ENCODE measurements around the gene ACAP3. TPM values are rescaled to one million over a fixed set of nuclear protein-coding genes. Genes with fewer than 3 reads are reported as not detected.

The ACAP3 gene
- total RNA-seq, 4 donors from 2014 or later = 18.4 to 31.9 (median 25.8) TPM

GRCh38 chr1:1247341-1247913 is 60.3 kb downstream of the ACAP3 start:
- ATAC-seq (no peak), DNase-seq (no peak)
- intact Hi-C loops (cut with DNase I; ENCODE audit: low total_unique reads) (no loop called here), in situ Hi-C loops (cut with MboI; ENCODE audit: low sequenced_read_pairs in 4 of 4) (no loop called here)
- H3K4me3 ChIP-seq = no peak overlapping the region
- H3K27ac ChIP-seq = no peak overlapping the region
- H3K4me1 ChIP-seq = no peaks in the 10 kb centered on the region
- H3K9me3 ChIP-seq = no peaks in the 10 kb centered on the region
- H3K27me3 ChIP-seq = peaks cover 16 to 24% (median 21%) of the 10 kb centered on the region in 3 donors
- no peaks in the 10 kb centered on the region for H3K36me3 ChIP-seq
- TF ChIP-seq CTCF (IDR thresholded peaks at IDR 0.05 in 4 of 5, conservative IDR thresholded peaks at IDR 0.05 in 1 of 5) = no peak
- no peak for TF ChIP-seq POLR2A (IDR thresholded peaks at IDR 0.05)

GRCh38 chr1:1246577-1247340 is 61.0 kb downstream of the ACAP3 start, which contains the start of gene C1QTNF12:
Gene C1QTNF12, minus strand, starts transcription at chr1:1246722. Its CDS starts 32 bp downstream, at chr1:1246690.
- no peak for DNase-seq
- no peaks in the 10 kb centered on the region for H3K9me3 ChIP-seq
- H3K4me3 ChIP-seq = no peak within 1 kb of the TSS
- TF ChIP-seq POLR2A (IDR thresholded peaks at IDR 0.05) = no peak
- TF ChIP-seq CTCF (IDR thresholded peaks at IDR 0.05 in 4 of 5, conservative IDR thresholded peaks at IDR 0.05 in 1 of 5) = no peak
- no peak within 1 kb of the TSS for H3K27ac ChIP-seq
- H3K4me1 ChIP-seq = no peaks in the 10 kb centered on the region
- peaks cover 16 to 24% (median 21%) of the 10 kb centered on the region in 3 donors for H3K27me3 ChIP-seq
- H3K36me3 ChIP-seq = no peaks in the 10 kb centered on the region
- ATAC-seq = no peak
- intact Hi-C loops (cut with DNase I; ENCODE audit: low total_unique reads) (no loop called here), in situ Hi-C loops (cut with MboI; ENCODE audit: low sequenced_read_pairs in 4 of 4) (no loop called here)

GRCh38 chr1:1245817-1246576 is 61.7 kb downstream of the ACAP3 start:
- H3K27ac ChIP-seq = no peak overlapping the region
- H3K4me3 ChIP-seq = no peak overlapping the region
- no peak for DNase-seq
- H3K36me3 ChIP-seq = no peaks in the 10 kb centered on the region
- TF ChIP-seq CTCF (IDR thresholded peaks at IDR 0.05 in 4 of 5, conservative IDR thresholded peaks at IDR 0.05 in 1 of 5) (no peak), POLR2A (IDR thresholded peaks at IDR 0.05) (no peak)
- no peaks in the 10 kb centered on the region for H3K9me3 ChIP-seq
- H3K4me1 ChIP-seq = no peaks in the 10 kb centered on the region
- ATAC-seq = no peak
- H3K27me3 ChIP-seq = peaks cover 16 to 24% (median 21%) of the 10 kb centered on the region in 3 donors
- in situ Hi-C loops (cut with MboI; ENCODE audit: low sequenced_read_pairs in 4 of 4) = no loop called here
- intact Hi-C loops (cut with DNase I; ENCODE audit: low total_unique reads) = no loop called here

- no peak for ATAC-seq
- in situ Hi-C loops (cut with MboI; ENCODE audit: low sequenced_read_pairs in 4 of 4) (no loop called here), intact Hi-C loops (cut with DNase I; ENCODE audit: low total_unique reads) (no loop called here)
- H3K36me3 ChIP-seq = no peaks in the 10 kb centered on the region
- H3K27ac ChIP-seq = no peak overlapping the region
- H3K9me3 ChIP-seq = no peaks in the 10 kb centered on the region
- TF ChIP-seq POLR2A (IDR thresholded peaks at IDR 0.05) (no peak), CTCF (IDR thresholded peaks at IDR 0.05 in 4 of 5, conservative IDR thresholded peaks at IDR 0.05 in 1 of 5) (no peak)
- H3K4me3 ChIP-seq = no peak overlapping the region
- peaks cover 16 to 25% (median 21%) of the 10 kb centered on the region in 3 donors for H3K27me3 ChIP-seq
- no peak for DNase-seq
- no peaks in the 10 kb centered on the region for H3K4me1 ChIP-seq
Measured at GRCh38 chr1:1245178-1245816, 62.4 kb downstream of the ACAP3 start.

Data from gastrocnemius medialis (tissue), 4 donors.